ENCODE measurements around the gene INPP4B.

DNA sequence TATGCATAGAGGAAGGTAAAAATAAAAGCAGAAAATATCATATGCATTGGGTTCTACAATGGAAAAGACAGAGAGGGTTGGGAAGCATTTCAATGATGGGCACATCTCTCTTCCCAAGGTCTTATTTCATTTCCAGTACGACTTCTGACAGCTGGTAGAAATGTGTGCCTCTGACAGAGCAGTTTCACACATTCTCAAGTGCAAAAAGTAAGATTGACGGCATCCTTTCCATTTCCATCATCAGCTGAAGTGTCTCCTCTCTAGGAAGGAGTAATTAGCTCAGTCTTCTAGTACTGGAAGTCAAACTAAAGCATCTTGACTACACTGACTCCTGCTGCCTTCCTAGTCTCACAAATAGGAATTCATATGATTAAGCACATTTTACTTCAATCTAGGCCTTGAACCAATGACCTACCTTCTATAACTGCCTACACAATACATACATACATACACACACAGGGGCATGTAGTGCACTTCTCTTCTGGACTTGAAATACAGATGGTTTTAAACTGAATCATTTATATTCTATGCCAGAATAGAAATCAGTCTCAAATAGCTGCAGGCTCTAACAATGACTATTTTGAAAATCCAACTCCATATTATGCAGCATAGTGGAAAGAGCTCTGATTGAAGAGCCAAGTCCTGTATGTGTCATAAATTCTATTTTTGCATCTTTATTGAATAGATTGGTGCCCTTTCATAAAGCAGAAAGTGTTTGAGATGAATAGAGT, 473.4 kb downstream of the INPP4B start:
- TF ChIP-seq, protein P1, sequence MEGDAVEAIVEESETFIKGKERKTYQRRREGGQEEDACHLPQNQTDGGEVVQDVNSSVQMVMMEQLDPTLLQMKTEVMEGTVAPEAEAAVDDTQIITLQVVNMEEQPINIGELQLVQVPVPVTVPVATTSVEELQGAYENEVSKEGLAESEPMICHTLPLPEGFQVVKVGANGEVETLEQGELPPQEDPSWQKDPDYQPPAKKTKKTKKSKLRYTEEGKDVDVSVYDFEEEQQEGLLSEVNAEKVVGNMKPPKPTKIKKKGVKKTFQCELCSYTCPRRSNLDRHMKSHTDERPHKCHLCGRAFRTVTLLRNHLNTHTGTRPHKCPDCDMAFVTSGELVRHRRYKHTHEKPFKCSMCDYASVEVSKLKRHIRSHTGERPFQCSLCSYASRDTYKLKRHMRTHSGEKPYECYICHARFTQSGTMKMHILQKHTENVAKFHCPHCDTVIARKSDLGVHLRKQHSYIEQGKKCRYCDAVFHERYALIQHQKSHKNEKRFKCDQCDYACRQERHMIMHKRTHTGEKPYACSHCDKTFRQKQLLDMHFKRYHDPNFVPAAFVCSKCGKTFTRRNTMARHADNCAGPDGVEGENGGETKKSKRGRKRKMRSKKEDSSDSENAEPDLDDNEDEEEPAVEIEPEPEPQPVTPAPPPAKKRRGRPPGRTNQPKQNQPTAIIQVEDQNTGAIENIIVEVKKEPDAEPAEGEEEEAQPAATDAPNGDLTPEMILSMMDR (IDR thresholded peaks at IDR 0.05; ENCODE audit: low read depth, low read length), result no peak
- TF ChIP-seq EZH2phosphoT487 (IDR thresholded peaks at IDR 0.05; ENCODE audit: low read depth), result no peak
